Suprapubic skin (tissue), 4 donors: ENCODE data around the gene MSH2.
"Not testable (repeated sequence)": the region's sequence is repeated elsewhere in the genome, so short reads cannot be mapped to it uniquely, and the experiment has no call there.

Experiments
- CTCF ChIP-seq, 2 donors: fragments of 200-600 bp in 1 of 2; fragments of 450-650 bp in 1 of 2; sonication (generic) in 1 of 2; IDR thresholded peaks; one replicate each; pipeline ENCODE4 v1.5.1; 2016 to 2019; ENCODE audit warnings: antibody characterized with exemption in 2 of 2, mild to moderate bottlenecking in 1 of 2, moderate library complexity in 1 of 2
- POLR2A ChIP-seq, 2 donors: fragments of 450-650 bp; IDR thresholded peaks; one replicate each; pipeline ENCODE4 v1.6.1; 2017; ENCODE audit warnings: antibody characterized with exemption in 2 of 2, mild to moderate bottlenecking in 2 of 2, moderate library complexity in 2 of 2
- POLR2AphosphoS5 ChIP-seq, 3 donors: sonication (generic); formaldehyde crosslinking; IDR thresholded peaks; one replicate each; pipeline ENCODE4 v1.6.1; 2017; ENCODE audit warnings: antibody characterized with exemption in 3 of 3

- TF ChIP-seq CTCF, POLR2AphosphoS5, POLR2A (IDR thresholded peaks at IDR 0.05): not testable (repeated sequence)
These were observed 41.3 kb upstream of the MSH2 start for GRCh38 chr2:47361505-47362229.
